GM21717 (cell line): ENCODE results near the gene ANKH.
A peak's percentile ranks its signal among the peaks of the same experiment; 100 is the strongest.
"Not testable (repeated sequence)": the region's sequence is repeated elsewhere in the genome, so short reads cannot be mapped to it uniquely, and the experiment has no call there.

Experiments
- ATAC-seq: cut with Tn5 transposase; IDR thresholded peaks from one replicate; pipeline ENCODE4 v1.9.1; 2021; ENCODE audit warnings: mild to moderate bottlenecking, moderate library complexity; ENCODE audit not compliant: unreplicated experiment

ANKH gene

GRCh38 chr5:14797385-14797784 is 74.2 kb downstream of the ANKH start:
- ATAC-seq = not testable (repeated sequence)

GRCh38 chr5:14794583-14795230 is 76.9 kb downstream of the ANKH start:
- ATAC-seq = no peak

- no peak for ATAC-seq
These were observed 77.7 kb downstream of the ANKH start for GRCh38 chr5:14793851-14794250.

- no peak for ATAC-seq
These were observed 80.7 kb downstream of the ANKH start for GRCh38 chr5:14790911-14791310.

GRCh38 chr5:14790220-14790619 is 81.4 kb downstream of the ANKH start:
- ATAC-seq = no peak

GRCh38 chr5:14787801-14788579 is 83.6 kb downstream of the ANKH start:
- no peak for ATAC-seq

GRCh38 chr5:14783691-14784090 is 87.9 kb downstream of the ANKH start:
- no peak for ATAC-seq

- no peak for ATAC-seq
These were observed 89.0 kb downstream of the ANKH start for GRCh38 chr5:14782591-14782990.

- peak; percentile 64 for ATAC-seq
These were observed 90.5 kb downstream of the ANKH start for GRCh38 chr5:14781106-14781505.

GRCh38 chr5:14779975-14780374 is 91.6 kb downstream of the ANKH start:
- ATAC-seq = no peak

- ATAC-seq = no peak
These were observed 92.8 kb downstream of the ANKH start for GRCh38 chr5:14778792-14779070.

GRCh38 chr5:14777932-14778791 is 93.4 kb downstream of the ANKH start:
- ATAC-seq = no peak

GRCh38 chr5:14777187-14777586 is 94.4 kb downstream of the ANKH start:
- no peak for ATAC-seq

- no peak for ATAC-seq
These were observed 95.0 kb downstream of the ANKH start for GRCh38 chr5:14776602-14777001.

- ATAC-seq = no peak
These were observed 95.7 kb downstream of the ANKH start for GRCh38 chr5:14775857-14776256.

GRCh38 chr5:14773588-14773987 is 98.0 kb downstream of the ANKH start:
- ATAC-seq = no peak

- ATAC-seq = no peak
These were observed 99.6 kb downstream of the ANKH start for GRCh38 chr5:14771972-14772371.

GRCh38 chr5:14771189-14771588 is 100.4 kb downstream of the ANKH start:
- ATAC-seq = no peak

- no peak for ATAC-seq
These were observed 102.8 kb downstream of the ANKH start for GRCh38 chr5:14768508-14769365.

GRCh38 chr5:14767735-14768507 is 103.7 kb downstream of the ANKH start:
- ATAC-seq = no peak
